Fibroblast of villous mesenchyme (primary cell): ENCODE measurements around the gene RAB7A. TPM values are rescaled to one million over a fixed set of nuclear protein-coding genes. Genes with fewer than 3 reads are reported as not detected.

Experiments used
- DNase-seq: peaks from one replicate; pipeline ENCODE4 v3.0.0-alpha.2; 2010; ENCODE audit warnings: low read depth
- H3K4me3 ChIP-seq: 2 replicates; pipeline ENCODE4 v1.5.1; 2011; ENCODE audit warnings: low read depth, mild to moderate bottlenecking, low read length
- CTCF ChIP-seq: IDR thresholded peaks from 2 replicates; pipeline ENCODE4 v1.5.1; 2012; ENCODE audit warnings: low read depth, mild to moderate bottlenecking, low read length; ENCODE audit not compliant: insufficient read depth
- total RNA-seq: library from RNA; depleted of rRNA; stranded (reverse); fragments of >200 nt; gene quantifications from 2 replicates; pipeline ENCODE4 v1.2.3, GENCODE V29; 2012

The RAB7A gene
- total RNA-seq, 1 donor: 85.5 TPM

GRCh38 chr3:128799653-128800052, 73.7 kb downstream of the RAB7A start:
- no peak for DNase-seq
- no peak for TF ChIP-seq CTCF

GRCh38 chr3:128800241-128801187, 74.5 kb downstream of the RAB7A start:
- DNase-seq: no peak
- no peak for TF ChIP-seq CTCF
- H3K4me3 ChIP-seq: no peak overlapping the region

More at GRCh38 chr3:128799653-128800052, 73.7 kb downstream of the RAB7A start:
- no peak overlapping the region for H3K4me3 ChIP-seq

- no peak overlapping the region for H3K4me3 ChIP-seq
- no peak for DNase-seq
- no peak for TF ChIP-seq CTCF
These were observed 75.9 kb downstream of the RAB7A start for GRCh38 chr3:128801779-128802380.

GRCh38 chr3:128803307-128803706, 77.3 kb downstream of the RAB7A start:
- TF ChIP-seq CTCF: no peak
- no peak overlapping the region for H3K4me3 ChIP-seq
- no peak for DNase-seq

- DNase-seq: peak; percentile 84
- no peak for TF ChIP-seq CTCF
- peak overlapping the region; percentile 38 for H3K4me3 ChIP-seq
These were observed 78.2 kb downstream of the RAB7A start for GRCh38 chr3:128804017-128804810.

GRCh38 chr3:128804811-128805155, 78.8 kb downstream of the RAB7A start:
- no peak for TF ChIP-seq CTCF
- peak; percentile 28 for DNase-seq
- H3K4me3 ChIP-seq: no peak overlapping the region
